PC-3 (cell line): ENCODE measurements around the gene NAV1. TPM values are rescaled to one million over a fixed set of nuclear protein-coding genes. Genes with fewer than 3 reads are reported as not detected.

Experiments
- ATAC-seq: fragments of 200-7000 bp; cut with Tn5 transposase; 2 replicates; pipeline ENCODE4 v1.9.1; 2020; ENCODE audit warnings: mild to moderate bottlenecking, moderate library complexity
- BruUV-seq: library from RNA; stranded (reverse); fragments of 400-500 nt; replicated peaks from 2 replicates; lab custom pipeline; 2021; lab: Mats Ljungman, UMichigan
- CTCF ChIA-PET: fragments of 300-600 bp; sonication (Branson Sonifier 250); formaldehyde crosslinking; loops from one replicate; lab custom pipeline; 2022; ENCODE audit warnings: antibody characterized with exemption; lab: Charles Lee
- POLR2A ChIA-PET: fragments of 300-600 bp; sonication (Branson Sonifier 250); formaldehyde crosslinking; loops from one replicate; lab custom pipeline; 2022; ENCODE audit warnings: antibody characterized with exemption; ENCODE audit not compliant: unreplicated experiment; lab: Charles Lee
- DNase-seq: peaks from one replicate; pipeline ENCODE4 v3.0.0-alpha.2; 2015
- H2AFZ ChIP-seq: fragments of 300-600 bp; sonication (generic); 2 replicates; pipeline ENCODE4 v1.6.0; 2016; ENCODE audit warnings: antibody characterized with exemption, low read length
- H3F3A ChIP-seq: fragments of 300-600 bp; sonication (generic); one replicate; pipeline ENCODE4 v1.6.0; 2017; ENCODE audit warnings: antibody characterized with exemption, low read length, control low read depth, mild to moderate bottlenecking; ENCODE audit not compliant: unreplicated experiment
- H3K27ac ChIP-seq: fragments of 300-600 bp; sonication (generic); 2 replicates; pipeline ENCODE4 v1.5.1; 2016; ENCODE audit warnings: mild to moderate bottlenecking, low read length
- H3K27me3 ChIP-seq: fragments of 300-600 bp; sonication (generic); 2 replicates; pipeline ENCODE4 v1.6.1; 2016; ENCODE audit warnings: low read length, mixed read lengths
- H3K36me3 ChIP-seq: fragments of 300-600 bp; sonication (generic); 2 replicates; pipeline ENCODE4 v1.6.1; 2016; ENCODE audit warnings: low read depth, mixed run types, low read length, mixed read lengths
- H3K4me1 ChIP-seq: fragments of 300-600 bp; sonication (generic); 2 replicates; pipeline ENCODE4 v1.5.1; 2016; ENCODE audit warnings: low read length; ENCODE audit not compliant: insufficient read depth
- H3K4me2 ChIP-seq: fragments of 300-600 bp; sonication (generic); 2 replicates; pipeline ENCODE4 v1.6.0; 2016; ENCODE audit warnings: low read length
- H3K4me3 ChIP-seq: fragments of 300-600 bp; sonication (generic); 2 replicates; pipeline ENCODE4 v1.5.1; 2016; ENCODE audit warnings: mild to moderate bottlenecking, low read length, mixed read lengths
- H3K79me2 ChIP-seq: fragments of 300-600 bp; sonication (generic); 2 replicates; pipeline ENCODE4 v1.6.1; 2017; ENCODE audit warnings: low read length, mixed read lengths
- H3K9ac ChIP-seq: fragments of 300-600 bp; sonication (generic); 2 replicates; pipeline ENCODE4 v1.6.0; 2016; ENCODE audit warnings: mild to moderate bottlenecking, low read length
- H3K9me2 ChIP-seq: fragments of 300-600 bp; sonication (generic); replicated peaks from 2 replicates; pipeline ENCODE4 v1.6.1; 2016; ENCODE audit warnings: mixed run types, low read length, mixed read lengths
- H3K9me3 ChIP-seq: fragments of 300-600 bp; sonication (generic); 2 replicates; pipeline ENCODE4 v1.6.1; 2016; ENCODE audit warnings: low read length, mixed read lengths
- H4K20me1 ChIP-seq: fragments of 300-600 bp; sonication (generic); 2 replicates; pipeline ENCODE4 v1.6.1; 2016; ENCODE audit warnings: low read length, mixed read lengths
- CTCF ChIP-seq: fragments of 300-600 bp; sonication (generic); conservative IDR thresholded peaks from 2 replicates; pipeline ENCODE4 v1.5.1; 2017; ENCODE audit warnings: antibody characterized with exemption, low read depth, mild to moderate bottlenecking, low read length
- EZH2 ChIP-seq: fragments of 300-600 bp; sonication (generic); IDR thresholded peaks from one replicate; pipeline ENCODE4 v1.6.1; 2017; ENCODE audit warnings: antibody characterized with exemption, mild to moderate bottlenecking, low read length; ENCODE audit not compliant: unreplicated experiment
- EZH2phosphoT487 ChIP-seq: fragments of 300-600 bp; sonication (generic); IDR thresholded peaks from 2 replicates; pipeline ENCODE4 v1.6.1; 2018; ENCODE audit warnings: mild to moderate bottlenecking, antibody characterized with exemption, low read length, borderline replicate concordance
- intact Hi-C: fragments of 100-400 bp; cut with micrococcal nuclease; formaldehyde crosslinking; loops from 2 replicates; pipeline ENCODE4 v1.9.0; 2023
- total RNA-seq: library from RNA; depleted of rRNA; stranded (reverse); fragments of >200 nt; gene quantifications from 2 replicates; pipeline ENCODE4 v1.2.3, GENCODE V29; 2014

The NAV1 gene
- total RNA-seq, 1 experiment from 2014 or later: 2.6 TPM

- Histone ChIP-seq H3K27ac (no peak overlapping the region), H3K79me2 (no peaks in the 10 kb centered on the region), H3F3A (no peaks in the 10 kb centered on the region), H3K9me2 (no peaks in the 10 kb centered on the region), H3K4me1 (peaks cover 3% of the 10 kb centered on the region; the same call in 1 of the 2 replicates), H3K4me3 (no peak overlapping the region), H3K27me3 (no peaks in the 10 kb centered on the region), H3K36me3 (no peaks in the 10 kb centered on the region), H4K20me1 (no peaks in the 10 kb centered on the region), H3K4me2 (no peak overlapping the region), H2AFZ (no peak overlapping the region), H3K9ac (no peak overlapping the region), H3K9me3 (no peaks in the 10 kb centered on the region)
- no peak for TF ChIP-seq EZH2phosphoT487
- no peak for TF ChIP-seq EZH2
- TF ChIP-seq CTCF: no peak
- DNase-seq: no peak
- CTCF ChIA-PET: interaction anchor here (0.6 to 1.0 kb wide), 5 partner anchors 21 to 232 kb away, joined by 3 to 8 read pairs (median 4); no protein-coding TSS in a partner anchor
- no TSS peak for BruUV-seq
- intact Hi-C loops: no loop called here
- POLR2A ChIA-PET: no interaction called here
- ATAC-seq: no peak
These were observed 21.6 kb downstream of the NAV1 start for GRCh38 chr1:201560328-201561194.

- H3K9me2 ChIP-seq: no peaks in the 10 kb centered on the region
- peaks cover 3% of the 10 kb centered on the region; the same call in 1 of the 2 replicates for H3K4me1 ChIP-seq
- ATAC-seq (no peak), DNase-seq (no peak)
- no peak overlapping the region for H3K27ac ChIP-seq
- no peaks in the 10 kb centered on the region for H3F3A ChIP-seq
- H4K20me1 ChIP-seq: no peaks in the 10 kb centered on the region
- no peak overlapping the region for H3K9ac ChIP-seq
- ChIA-PET CTCF (no interaction called here), POLR2A (interaction anchor here (0.7 kb wide), 1 partner anchor 143 kb away, joined by 6 read pairs; no protein-coding TSS in a partner anchor)
- H3K4me2 ChIP-seq: no peak overlapping the region
- no peak overlapping the region for H2AFZ ChIP-seq
- H3K4me3 ChIP-seq: no peak overlapping the region
- H3K79me2 ChIP-seq: no peaks in the 10 kb centered on the region
- BruUV-seq: no TSS peak
- H3K27me3 ChIP-seq: no peaks in the 10 kb centered on the region
- H3K9me3 ChIP-seq: no peaks in the 10 kb centered on the region
- TF ChIP-seq EZH2phosphoT487 (no peak), EZH2 (no peak), CTCF (no peak)
- intact Hi-C loops: no loop called here
- no peaks in the 10 kb centered on the region for H3K36me3 ChIP-seq
These were observed 22.3 kb downstream of the NAV1 start for GRCh38 chr1:201561195-201561564.
